A673 (cell line): ENCODE data around the gene STYXL2. TPM values are rescaled to one million over a fixed set of nuclear protein-coding genes. Genes with fewer than 3 reads are reported as not detected.

Source experiments
- BruUV-seq: library from RNA; stranded (reverse); fragments of 400-500 nt; replicated peaks from 2 replicates; lab custom pipeline; 2021; lab: Mats Ljungman, UMichigan
- CTCF ChIA-PET: fragments of 300-600 bp; sonication (Branson Sonifier 250); formaldehyde crosslinking; loops from one replicate; lab custom pipeline; 2022; ENCODE audit warnings: antibody characterized with exemption; lab: Charles Lee
- POLR2A ChIA-PET: fragments of 300-600 bp; sonication (Branson Sonifier 250); formaldehyde crosslinking; loops from one replicate; lab custom pipeline; 2022; ENCODE audit warnings: antibody characterized with exemption; ENCODE audit not compliant: low non-redundant PET; lab: Charles Lee
- DNase-seq: peaks from one replicate; pipeline ENCODE4 v3.0.0-alpha.2; 2015; ENCODE audit warnings: low spot score
- H3K27ac ChIP-seq: fragments of 200-600 bp; sonication (generic); 2 replicates; pipeline ENCODE4 v1.5.1; 2016; ENCODE audit warnings: mixed run types, low read depth, mild to moderate bottlenecking, mixed read lengths, antibody characterized with exemption, low read length; ENCODE audit not compliant: poor library complexity, severe bottlenecking
- H3K27me3 ChIP-seq: fragments of 200-600 bp; sonication (generic); replicated peaks from 2 replicates; pipeline ENCODE4 v1.6.1; 2017; ENCODE audit warnings: mixed run types, low read depth, mild to moderate bottlenecking, mixed read lengths, antibody characterized with exemption, low read length; ENCODE audit not compliant: insufficient read depth, poor library complexity
- H3K36me3 ChIP-seq: fragments of 200-600 bp; sonication (generic); 2 replicates; pipeline ENCODE4 v1.6.1; 2016; ENCODE audit warnings: mixed run types, mild to moderate bottlenecking, mixed read lengths, antibody characterized with exemption, low read length; ENCODE audit not compliant: insufficient read depth, poor library complexity, severe bottlenecking
- H3K4me1 ChIP-seq: fragments of 200-600 bp; sonication (generic); 2 replicates; pipeline ENCODE4 v1.6.1; 2017; ENCODE audit warnings: mixed run types, mild to moderate bottlenecking, mixed read lengths, antibody characterized with exemption, low read length; ENCODE audit not compliant: insufficient read depth, poor library complexity, severe bottlenecking
- H3K4me3 ChIP-seq: fragments of 200-600 bp; sonication (generic); 2 replicates; pipeline ENCODE4 v1.5.1; 2016; ENCODE audit warnings: low read depth, mixed run types, mild to moderate bottlenecking, mixed read lengths, low read length; ENCODE audit not compliant: poor library complexity, severe bottlenecking
- H3K9me3 ChIP-seq: fragments of 200-600 bp; sonication (generic); 2 replicates; pipeline ENCODE4 v1.6.1; 2016; ENCODE audit warnings: mixed run types, low read depth, mild to moderate bottlenecking, mixed read lengths, antibody characterized with exemption, low read length; ENCODE audit not compliant: poor library complexity, severe bottlenecking
- CTCF ChIP-seq: fragments of 300-800, 200-600 bp; sonication (generic); conservative IDR thresholded peaks from 2 replicates; pipeline ENCODE4 v1.5.1; 2017; ENCODE audit warnings: low read depth, mild to moderate bottlenecking, antibody characterized with exemption, low read length, moderate library complexity, mixed read lengths
- EZH2 ChIP-seq: fragments of 200-600 bp; sonication (generic); IDR thresholded peaks from 2 replicates; pipeline ENCODE4 v1.6.1; 2017; ENCODE audit warnings: borderline replicate concordance, low read depth, mild to moderate bottlenecking, mixed read lengths, antibody characterized with exemption, low read length; ENCODE audit not compliant: poor library complexity, severe bottlenecking
- intact Hi-C: fragments of 100-400 bp; cut with micrococcal nuclease; formaldehyde crosslinking; loops from one replicate; pipeline ENCODE4 v1.10.0; 2022; ENCODE audit not compliant: unreplicated experiment
- total RNA-seq: library from RNA; stranded (reverse); gene quantifications from 2 replicates; pipeline ENCODE4 v1.2.3, GENCODE V29; 2021

The STYXL2 gene
- total RNA-seq, 1 experiment from 2014 or later, result not detected

- Histone ChIP-seq H3K4me3 (no peak overlapping the region), H3K4me1 (peaks cover 9% of the 10 kb centered on the region), H3K27ac (no peak overlapping the region), H3K27me3 (no peaks in the 10 kb centered on the region), H3K9me3 (no peaks in the 10 kb centered on the region), H3K36me3 (no peaks in the 10 kb centered on the region)
- TF ChIP-seq CTCF (no peak), EZH2 (no peak)
- ChIA-PET CTCF (no interaction called here), POLR2A (no interaction called here)
- intact Hi-C loops, result no loop called here
- BruUV-seq, result no TSS peak
- no peak for DNase-seq
Observed at GRCh38 chr1:167106119-167106461, 12.2 kb downstream of the STYXL2 start.

- TF ChIP-seq EZH2, result no peak
- no peak for TF ChIP-seq CTCF
- Histone ChIP-seq H3K27me3 (no peaks in the 10 kb centered on the region), H3K4me3 (no peak overlapping the region), H3K9me3 (no peaks in the 10 kb centered on the region), H3K36me3 (no peaks in the 10 kb centered on the region), H3K27ac (no peak overlapping the region), H3K4me1 (peaks cover 9% of the 10 kb centered on the region)
- BruUV-seq, result no TSS peak
- intact Hi-C loops, result no loop called here
- CTCF ChIA-PET, result no interaction called here
- DNase-seq, result no peak
- POLR2A ChIA-PET, result no interaction called here
Observed at GRCh38 chr1:167107456-167107855, 13.6 kb downstream of the STYXL2 start.

- CTCF ChIA-PET, result no interaction called here
- no peak overlapping the region for H3K27ac ChIP-seq
- no peak overlapping the region for H3K4me3 ChIP-seq
- no peaks in the 10 kb centered on the region for H3K36me3 ChIP-seq
- H3K27me3 ChIP-seq, result no peaks in the 10 kb centered on the region
- POLR2A ChIA-PET, result no interaction called here
- peak; percentile 63 for DNase-seq
- no peaks in the 10 kb centered on the region for H3K9me3 ChIP-seq
- peaks cover 9% of the 10 kb centered on the region for H3K4me1 ChIP-seq
- intact Hi-C loops, result no loop called here
- TF ChIP-seq EZH2 (no peak), CTCF (no peak)
- no TSS peak for BruUV-seq
Observed at GRCh38 chr1:167109125-167109524, 15.2 kb downstream of the STYXL2 start.

GRCh38 chr1:167110586-167110985, 16.7 kb downstream of the STYXL2 start:
- no peak for DNase-seq
- ChIA-PET CTCF (no interaction called here), POLR2A (no interaction called here)
- H3K36me3 ChIP-seq, result no peaks in the 10 kb centered on the region
- intact Hi-C loops, result no loop called here
- no peak for TF ChIP-seq CTCF
- no peak for TF ChIP-seq EZH2
- BruUV-seq, result no TSS peak
- no peak overlapping the region for H3K4me3 ChIP-seq
- H3K27me3 ChIP-seq, result no peaks in the 10 kb centered on the region
- H3K9me3 ChIP-seq, result no peaks in the 10 kb centered on the region
- H3K27ac ChIP-seq, result no peak overlapping the region
- peaks cover 9% of the 10 kb centered on the region for H3K4me1 ChIP-seq
